ENCODE results near the gene IL1RAPL1. TPM values are rescaled to one million over a fixed set of nuclear protein-coding genes. Genes with fewer than 3 reads are reported as not detected.

The IL1RAPL1 gene
- total and polyA plus RNA-seq, 2 experiments from 2014 or later, result 0.18 to 0.49 TPM

DNA sequence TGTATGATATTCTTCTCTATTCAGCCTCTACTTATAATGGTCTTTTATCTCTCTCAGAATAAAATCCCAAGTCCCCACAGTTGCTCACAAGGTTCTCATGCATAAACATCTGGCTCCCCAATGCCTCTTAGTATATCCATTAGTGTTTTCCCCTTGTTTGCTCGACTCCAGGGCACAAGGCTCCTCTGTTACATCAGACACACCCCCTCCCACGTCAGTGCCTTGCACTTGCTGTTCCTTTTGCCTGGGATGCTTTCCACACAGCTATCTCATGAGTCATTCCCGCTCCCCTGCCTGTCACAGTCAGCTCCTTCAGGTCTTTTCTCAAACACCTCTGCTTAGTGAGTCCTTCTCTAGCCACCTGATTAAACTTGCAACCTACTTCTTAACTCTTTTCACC is 260.2 kb downstream of the IL1RAPL1 start (continued):
- TF ChIP-seq CTCF (conservative IDR thresholded peaks at IDR 0.05; ENCODE audit: low read depth in 2 of 2) (no peak), JUNB (IDR thresholded peaks at IDR 0.05; ENCODE audit: unreplicated experiment) (no peak), POLR2AphosphoS5 (IDR thresholded peaks at IDR 0.05; ENCODE audit: low read depth) (no peak), ETS1 (IDR thresholded peaks at IDR 0.05) (no peak), ZNF114 (CRISPR knock-in tag; IDR thresholded peaks at IDR 0.05) (no peak), EZH2 (IDR thresholded peaks at IDR 0.05; ENCODE audit: low read depth, unreplicated experiment) (no peak), NANOG (IDR thresholded peaks at IDR 0.05; ENCODE audit: borderline replicate concordance) (no peak), CREB1 (CRISPR knock-in tag; IDR thresholded peaks at IDR 0.05; ENCODE audit: low read depth) (no peak), REST (IDR thresholded peaks at IDR 0.05; ENCODE audit: unreplicated experiment) (no peak), STAT1 (IDR thresholded peaks at IDR 0.05; ENCODE audit: unreplicated experiment) (no peak), ZNF331 (CRISPR knock-in tag; IDR thresholded peaks at IDR 0.05; ENCODE audit: low read depth) (no peak)

- Histone ChIP-seq H4K20me1 (replicated peaks; ENCODE audit: insufficient read depth) (no peaks in the 10 kb centered on the region), H3K4me1 (ENCODE audit: insufficient read depth) (peaks cover 8% of the 10 kb centered on the region; the same call in 1 of the 2 replicates), H3K4me3 (no peak overlapping the region), H3K79me2 (replicated peaks; ENCODE audit: insufficient read depth) (no peaks in the 10 kb centered on the region), H3K36me3 (ENCODE audit: insufficient read depth) (no peaks in the 10 kb centered on the region), H3K9me2 (ENCODE audit: insufficient read depth) (no peaks in the 10 kb centered on the region), H3F3A (replicated peaks; ENCODE audit: low read depth) (no peaks in the 10 kb centered on the region), H3K4me2 (no peak overlapping the region), H3K27ac (ENCODE audit: low read depth) (no peak overlapping the region), H2AFZ (no peak overlapping the region), H3K27me3 (ENCODE audit: insufficient read depth) (no peaks in the 10 kb centered on the region)
- H3K4me3 Mint-ChIP-seq, result no peak overlapping the region
- H3K27ac Mint-ChIP-seq, result no peak overlapping the region
- H3K4me1 Mint-ChIP-seq, result peaks cover 25% of the 10 kb centered on the region
- H3K36me3 Mint-ChIP-seq (ENCODE audit: low read depth), result no peaks in the 10 kb centered on the region
- ATAC-seq, result no peak
- H3K27me3 Mint-ChIP-seq (ENCODE audit: insufficient read depth, low read depth, poor library complexity), result peaks cover 2% of the 10 kb centered on the region
- no peak for DNase-seq (ENCODE audit: low spot score)
- H3K9me3 Mint-ChIP-seq, result no peaks in the 10 kb centered on the region
- TF ChIP-seq ETS1 (IDR thresholded peaks at IDR 0.05) (no peak), NANOG (IDR thresholded peaks at IDR 0.05; ENCODE audit: borderline replicate concordance) (no peak), POLR2AphosphoS5 (IDR thresholded peaks at IDR 0.05; ENCODE audit: low read depth) (no peak), REST (IDR thresholded peaks at IDR 0.05; ENCODE audit: unreplicated experiment) (no peak), CREB1 (CRISPR knock-in tag; IDR thresholded peaks at IDR 0.05; ENCODE audit: low read depth) (no peak), EZH2phosphoT487 (IDR thresholded peaks at IDR 0.05; ENCODE audit: unreplicated experiment) (no peak), JUNB (IDR thresholded peaks at IDR 0.05; ENCODE audit: unreplicated experiment) (no peak), ZNF114 (CRISPR knock-in tag; IDR thresholded peaks at IDR 0.05) (no peak), CTCF (conservative IDR thresholded peaks at IDR 0.05; ENCODE audit: low read depth in 2 of 2) (no peak)
Observed at GRCh38 chrX:28848707-28849106, 261.5 kb downstream of the IL1RAPL1 start.

All from GM23338 (cell line).